ENCODE data around the gene MRPS7.
"Not testable (repeated sequence)": the region's sequence is repeated elsewhere in the genome, so short reads cannot be mapped to it uniquely, and the experiment has no call there.

Gene MRPS7

GRCh38 chr17:75271955-75272847, 10.5 kb downstream of the MRPS7 start:
- no peak for DNase-seq

DNA sequence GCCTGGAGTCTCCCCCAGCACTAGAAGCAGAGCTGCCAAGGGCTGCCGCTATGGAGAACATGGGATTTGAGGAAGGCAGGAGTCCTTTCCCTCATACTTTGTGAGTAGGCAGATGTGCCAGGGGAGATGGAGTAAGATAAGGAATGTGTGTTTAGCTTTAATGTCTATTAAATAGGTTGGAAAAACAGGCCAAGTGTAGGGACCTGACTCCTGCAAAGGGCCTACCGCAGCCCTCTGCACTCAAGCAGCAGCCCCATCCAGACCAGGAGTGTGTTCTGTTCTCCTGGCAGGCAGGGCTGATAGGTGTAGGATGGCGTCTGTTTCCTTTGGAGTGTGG, 11.1 kb downstream of the MRPS7 start:
- DNase-seq, result no peak

DNA sequence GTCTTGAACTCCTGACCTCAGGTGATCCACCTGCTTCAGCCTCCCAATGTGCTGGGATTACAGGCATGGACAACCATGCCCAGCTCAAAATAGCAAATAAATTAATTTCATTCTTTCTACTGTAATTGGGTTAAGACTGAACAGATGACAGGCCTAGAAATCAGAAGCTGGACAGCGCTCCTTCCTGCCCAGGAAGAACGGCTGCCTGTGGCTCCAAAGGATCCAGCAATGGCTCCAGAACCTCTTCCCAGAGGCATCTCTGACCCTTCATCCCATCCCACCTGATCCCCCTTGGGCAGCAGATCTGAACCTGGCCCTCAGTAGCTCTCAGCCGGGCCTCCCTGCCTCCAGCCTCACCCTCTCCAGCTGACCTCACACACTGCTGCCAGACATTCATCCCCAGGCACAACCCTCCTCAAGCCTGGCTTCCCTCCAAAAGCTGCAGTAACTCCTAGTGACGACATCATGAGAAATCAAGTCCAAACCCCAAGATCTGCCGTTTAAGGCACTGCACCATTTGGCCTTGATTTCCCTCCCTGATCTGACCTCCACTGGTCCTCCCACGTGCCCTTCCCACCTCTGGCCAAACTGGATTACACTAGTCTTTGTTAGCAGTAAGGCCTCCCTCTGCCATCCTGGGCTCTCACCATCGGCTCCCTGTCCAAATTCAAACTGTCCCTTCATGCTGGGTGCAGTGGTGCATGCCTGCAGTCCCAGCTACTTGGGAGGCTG, 12.5 kb downstream of the MRPS7 start:
- DNase-seq, result no peak

- DNase-seq, result no peak
These were observed 16.0 kb downstream of the MRPS7 start for GRCh38 chr17:75277664-75278071.

- DNase-seq, result not testable (repeated sequence)
These were observed 18.5 kb downstream of the MRPS7 start for GRCh38 chr17:75280189-75280588.

- no peak for DNase-seq
These were observed 23.4 kb downstream of the MRPS7 start for GRCh38 chr17:75285123-75285522.

DNA sequence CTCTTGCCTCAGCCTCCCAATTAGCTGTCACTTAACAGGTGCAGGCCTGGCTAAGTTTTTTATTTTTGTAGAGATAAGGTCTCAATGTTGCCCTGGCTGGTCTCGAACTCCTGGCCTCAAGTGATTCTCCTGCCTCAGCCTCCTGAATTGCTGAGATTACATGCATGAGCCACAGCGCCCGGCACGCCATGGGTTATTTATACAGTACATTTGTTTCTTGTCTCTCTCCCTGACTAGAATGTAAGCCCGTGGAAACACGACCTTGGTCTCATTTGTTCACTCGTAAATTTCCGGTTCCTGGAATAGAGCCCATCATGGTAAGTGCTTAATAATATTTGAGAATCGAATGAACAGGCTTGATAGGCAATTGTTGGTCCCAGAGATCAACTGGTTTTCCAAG, 25.5 kb downstream of the MRPS7 start:
- no peak for DNase-seq

- no peak for DNase-seq
These were observed 26.7 kb downstream of the MRPS7 start for GRCh38 chr17:75288359-75288758.

GRCh38 chr17:75288770-75289114, 27.1 kb downstream of the MRPS7 start:
- peak; percentile 30 to 39 for DNase-seq

DNA sequence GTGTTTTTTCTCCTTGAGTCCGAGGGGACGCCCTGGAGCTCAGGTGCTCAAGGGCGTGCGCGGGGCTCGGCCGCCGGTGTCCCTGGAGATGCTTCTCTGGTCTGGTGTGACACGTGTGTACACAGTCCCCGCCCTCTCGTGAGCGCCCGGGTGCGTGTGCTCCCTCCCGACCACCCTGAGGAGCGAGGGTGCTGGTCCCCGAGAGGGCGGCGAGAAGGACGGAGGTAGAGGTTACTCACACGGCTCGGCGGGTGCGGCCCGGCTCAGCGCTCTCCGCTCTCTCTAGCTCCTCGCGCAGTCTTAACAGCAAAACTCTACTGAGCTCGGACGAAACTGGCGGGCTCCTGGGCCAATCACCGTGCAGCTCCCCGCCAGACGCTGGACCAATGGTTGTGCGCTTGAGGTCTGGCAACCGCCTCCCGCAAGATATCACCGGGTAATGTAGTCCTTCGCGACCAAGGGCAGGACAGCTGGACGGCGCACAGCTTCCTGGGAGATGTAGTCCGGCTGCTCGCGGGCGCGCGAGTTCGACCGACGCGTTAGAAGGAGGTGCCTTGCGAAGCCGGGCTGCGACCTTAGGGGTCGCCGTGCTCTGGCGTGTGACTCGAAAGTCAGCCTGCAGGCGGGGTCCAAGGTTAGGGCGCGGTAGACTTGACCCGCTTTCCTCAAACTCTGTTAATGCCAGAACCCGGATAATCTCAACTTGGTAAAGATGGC, 27.6 kb downstream of the MRPS7 start, which contains the start of gene SLC25A19:
SLC25A19 (minus strand) TSS at position 319 of the 717 bp plus-strand sequence. CDS start 2,669 bp downstream, outside the sequence.
- peak; percentile 91 to 98 for DNase-seq

- DNase-seq, result peak; percentile 58 to 74
These were observed 28.2 kb downstream of the MRPS7 start for GRCh38 chr17:75289832-75290337.

DNA sequence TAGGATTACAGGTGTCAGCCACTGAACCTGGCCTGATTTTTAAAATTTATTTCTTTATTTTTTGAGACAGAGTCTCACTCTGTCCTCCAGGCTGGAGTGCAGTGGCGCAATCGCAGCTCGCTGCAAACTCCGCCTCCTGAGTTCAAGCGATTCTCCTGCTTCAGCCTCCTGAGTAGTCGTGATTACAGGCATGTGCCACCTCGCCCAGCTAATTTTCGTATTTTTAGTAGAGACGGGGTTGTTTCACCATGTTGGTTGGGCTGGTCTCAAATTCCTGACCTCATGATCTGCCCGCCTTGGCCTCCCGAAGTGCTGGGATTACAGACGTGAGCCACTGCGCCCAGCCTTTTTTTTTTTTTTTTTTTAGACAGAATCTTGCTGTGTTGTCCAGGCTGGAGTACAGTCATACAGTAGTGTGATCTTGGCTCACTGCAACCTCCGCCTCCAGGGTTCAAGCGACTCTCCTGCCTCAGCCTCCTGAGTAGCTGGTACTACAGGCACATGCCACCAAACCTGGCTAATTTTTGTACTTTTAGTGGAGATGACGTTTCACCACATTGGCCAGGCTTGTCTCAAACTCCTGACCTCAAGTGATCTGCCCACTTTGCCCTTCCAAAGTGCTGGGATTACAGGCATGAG, 31.2 kb downstream of the MRPS7 start:
- DNase-seq, result not testable (repeated sequence)

DNA sequence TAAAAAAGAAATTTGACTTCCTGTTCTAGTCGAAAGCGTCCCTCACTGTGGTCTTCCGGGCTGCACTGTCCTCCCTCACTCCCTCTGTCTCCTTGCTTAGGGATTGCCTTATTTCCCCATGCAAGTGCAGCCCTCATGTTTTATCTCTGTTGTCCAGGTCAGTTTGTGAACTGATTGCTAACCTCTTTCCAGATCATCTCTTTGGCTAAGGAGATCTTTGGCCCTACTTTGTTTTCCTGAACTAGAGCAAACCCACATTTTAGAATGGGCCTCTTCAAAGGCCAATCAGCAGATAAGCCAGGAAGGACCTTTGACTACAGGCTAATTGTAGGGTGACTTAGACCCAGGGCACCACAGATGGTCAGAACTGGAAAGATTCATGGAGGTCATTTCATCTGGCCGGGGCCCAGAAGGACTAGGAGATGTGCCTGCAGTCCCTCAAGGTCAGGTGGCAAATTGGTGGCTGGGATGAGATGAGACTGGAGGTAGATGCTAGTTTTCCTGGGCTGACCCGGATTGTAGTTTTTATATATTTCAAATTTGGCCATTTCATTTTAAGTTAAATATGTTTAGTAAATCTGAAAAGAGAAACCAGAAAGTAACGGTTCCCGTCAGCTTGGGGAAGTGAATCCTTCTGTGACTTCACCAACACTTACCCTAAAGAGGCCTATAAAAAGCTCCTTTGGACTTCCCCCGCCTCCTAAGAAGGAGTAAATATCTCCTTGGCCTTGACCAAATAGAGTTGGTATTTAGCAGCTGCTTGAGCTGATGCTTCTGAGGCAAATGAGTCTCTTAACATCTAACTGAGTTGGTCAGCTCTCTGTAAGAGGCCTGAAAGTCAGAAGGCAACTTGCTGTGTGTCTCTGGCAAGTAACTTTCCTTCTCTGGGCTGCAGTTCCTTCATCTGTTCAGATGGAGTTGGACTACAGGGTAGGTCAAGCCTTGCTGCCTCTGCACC, 33.8 kb downstream of the MRPS7 start:
- DNase-seq, result no peak

GRCh38 chr17:75300280-75300679, 38.6 kb downstream of the MRPS7 start:
- no peak for DNase-seq

- DNase-seq, result no peak
These were observed 39.4 kb downstream of the MRPS7 start for GRCh38 chr17:75301049-75301448.

DNA sequence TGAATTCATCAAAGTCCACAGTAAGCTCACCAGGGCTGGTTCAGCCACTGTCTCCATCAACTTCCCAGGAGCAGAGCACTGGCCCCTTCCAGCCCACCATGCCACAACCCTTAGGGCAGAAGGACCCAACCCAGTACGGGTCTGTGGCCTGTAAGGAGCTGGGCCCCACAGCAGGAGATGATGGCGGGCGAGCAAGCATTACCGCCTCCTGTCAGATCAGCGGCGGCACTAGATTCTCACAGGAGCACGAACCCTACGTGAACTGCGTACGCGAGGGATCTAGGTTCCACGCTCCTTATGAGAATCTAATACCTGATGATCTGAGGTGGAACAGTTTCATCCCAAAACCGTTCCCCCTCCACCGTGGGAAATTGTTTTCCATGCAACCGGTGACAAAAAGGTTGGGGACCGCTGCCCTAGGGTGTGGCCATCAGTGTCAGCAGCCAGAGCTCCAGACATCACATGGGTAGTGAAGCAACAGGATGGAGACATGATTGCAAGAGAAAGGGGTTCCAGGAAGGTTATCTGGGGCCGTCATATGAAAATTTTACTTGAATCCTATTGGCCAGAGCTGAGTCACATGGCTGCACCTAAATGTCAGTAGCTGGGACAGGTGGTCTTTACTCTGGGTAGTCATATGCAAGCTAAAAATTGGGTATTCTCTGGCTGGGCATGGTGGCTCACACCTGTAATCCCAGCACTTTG, 40.0 kb downstream of the MRPS7 start:
- DNase-seq, result no peak

DNA sequence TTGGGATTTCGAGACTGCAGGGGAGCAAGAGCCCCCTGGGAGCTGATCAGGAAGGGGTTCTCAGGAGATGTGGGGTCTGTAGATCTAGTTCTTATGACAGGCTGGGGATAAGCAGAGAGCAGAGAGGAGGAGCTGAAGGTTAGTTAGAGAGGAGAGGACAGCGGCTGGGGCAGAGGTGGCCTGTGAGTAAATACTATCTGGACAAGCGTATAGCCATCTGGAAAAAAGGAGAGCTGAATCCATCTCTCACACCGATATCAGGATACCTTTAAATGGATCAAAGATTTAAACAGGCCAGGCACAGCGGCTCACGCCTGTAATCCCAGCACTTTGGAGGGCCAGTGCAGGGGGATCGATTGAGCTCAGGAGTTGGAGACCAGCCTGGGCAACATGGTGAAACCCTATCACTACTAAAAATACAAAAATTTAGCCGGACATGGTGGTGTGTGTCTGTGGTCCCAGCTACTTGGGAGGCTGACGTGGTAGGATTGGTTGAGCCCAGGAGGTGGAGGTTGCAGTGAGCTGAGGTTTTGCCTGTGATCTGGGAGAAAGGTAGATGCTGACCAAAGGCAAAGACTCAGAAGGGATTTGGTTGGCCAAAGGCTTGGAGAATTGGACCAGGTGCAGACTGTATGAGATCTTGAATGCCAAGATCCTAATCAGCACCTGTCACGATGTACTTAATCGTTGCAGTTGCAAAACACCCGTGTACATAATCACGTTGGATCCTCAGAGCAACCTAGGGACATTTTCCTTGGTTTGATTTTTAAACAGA, 46.5 kb downstream of the MRPS7 start:
- DNase-seq, result no peak

DNA sequence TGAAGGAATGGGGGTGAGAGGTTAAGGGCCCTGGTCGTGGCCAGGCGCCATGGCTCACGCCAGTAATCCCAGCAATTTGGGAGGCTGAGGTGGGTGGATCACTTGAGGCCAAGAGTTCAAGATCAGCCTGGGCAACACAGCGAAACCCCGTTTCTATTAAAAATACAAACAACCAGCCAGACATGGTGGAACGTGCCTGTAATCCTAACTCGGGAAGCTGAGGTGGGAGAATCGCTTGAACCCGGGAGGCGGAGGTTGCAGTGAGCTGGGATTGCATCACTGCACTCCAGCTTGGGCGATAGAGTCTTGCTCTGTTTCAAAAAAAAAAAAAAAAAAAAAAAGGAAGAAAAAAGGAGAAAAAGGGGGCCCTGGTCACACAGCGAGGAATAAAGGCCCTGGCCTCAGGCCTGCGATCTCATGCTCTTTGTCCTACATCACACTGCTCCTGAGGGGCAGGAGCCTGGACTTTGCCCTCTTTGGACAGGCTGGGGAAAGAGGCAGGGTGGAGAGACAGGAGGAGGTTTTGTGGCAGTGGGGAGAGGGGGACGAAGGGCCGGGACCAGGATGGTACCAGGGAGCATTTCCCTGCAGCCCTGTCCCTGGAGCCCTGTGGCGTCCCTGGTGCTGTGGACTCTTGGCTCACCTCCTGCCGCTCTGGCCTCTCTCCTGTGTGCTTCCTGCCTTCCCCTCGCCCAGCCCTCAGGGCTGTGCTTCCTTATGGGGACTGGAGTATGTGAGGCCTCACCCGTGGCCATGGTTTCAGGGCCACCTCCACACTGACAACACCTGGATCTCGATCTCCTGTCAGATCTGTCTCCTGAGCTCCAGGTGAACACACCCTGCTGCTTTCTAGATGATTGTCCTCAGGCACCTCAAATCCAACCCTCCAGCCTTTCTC, 47.3 kb downstream of the MRPS7 start:
- DNase-seq, result no peak

DNA sequence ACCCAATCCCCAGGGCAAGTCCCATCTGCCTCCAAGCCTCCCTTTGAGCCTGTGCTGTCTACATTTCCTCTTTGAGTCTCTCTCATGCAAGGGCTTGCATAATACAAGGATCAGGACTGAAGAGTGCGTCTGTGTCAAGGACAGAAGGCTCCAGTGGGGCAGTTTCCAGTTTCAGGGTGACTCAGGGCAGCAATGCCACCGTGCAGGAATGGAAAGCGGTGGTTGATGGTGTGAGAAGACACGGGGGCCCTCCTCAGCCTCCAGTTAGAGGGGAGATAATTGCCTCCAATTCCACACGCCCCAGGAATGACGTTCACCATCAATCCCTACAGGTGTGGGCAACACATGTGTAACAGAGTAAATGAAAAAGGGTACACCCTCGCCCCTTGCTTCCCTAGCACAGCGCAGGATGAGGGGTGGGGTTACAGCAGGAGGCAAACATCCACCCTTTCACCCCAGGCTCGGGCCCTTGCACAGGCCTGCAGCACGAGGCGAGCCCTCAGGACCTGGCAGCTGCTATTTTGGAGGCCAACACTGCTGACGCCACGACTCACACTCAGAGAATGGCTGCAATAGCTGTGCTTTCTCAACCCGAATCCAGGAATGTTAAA, 52.4 kb downstream of the MRPS7 start:
- DNase-seq, result no peak
